GM12878 (cell line): Measurements from ENCODE around the gene TTLL6.

Experiments used
- BACH1 ChIP-seq: fragments of 450-650 bp; IDR thresholded peaks from 2 replicates; pipeline ENCODE4 v1.6.1; 2017; ENCODE audit warnings: mild to moderate bottlenecking, borderline replicate concordance
- BCLAF1 ChIP-seq: fragments of 450-650 bp; IDR thresholded peaks from 2 replicates; pipeline ENCODE4 v1.6.1; 2017; ENCODE audit warnings: antibody characterized with exemption, mild to moderate bottlenecking, moderate library complexity
- MLLT1 ChIP-seq: fragments of 450-650 bp; IDR thresholded peaks from 2 replicates; pipeline ENCODE4 v1.6.1; 2016; ENCODE audit warnings: mild to moderate bottlenecking
- NKRF ChIP-seq: fragments of 450-650 bp; conservative IDR thresholded peaks from 2 replicates; pipeline ENCODE4 v1.6.1; 2017; ENCODE audit warnings: mild to moderate bottlenecking, moderate library complexity
- RAD21 ChIP-seq: IDR thresholded peaks from 2 replicates; pipeline ENCODE4 v1.6.1; 2011; ENCODE audit warnings: mild to moderate bottlenecking, low read depth, low read length, moderate library complexity; ENCODE audit not compliant: insufficient read depth
- RCOR1 ChIP-seq: conservative IDR thresholded peaks from 2 replicates; pipeline ENCODE4 v1.6.1; 2012; ENCODE audit warnings: low read depth, low read length, improper control_type of control experiment

GRCh38 chr17:48792033-48792798, 24.8 kb downstream of the TTLL6 start:
- no peak for TF ChIP-seq BCLAF1
- TF ChIP-seq NKRF, result no peak
- no peak for TF ChIP-seq MLLT1
- no peak for TF ChIP-seq RAD21
- TF ChIP-seq RCOR1, result no peak
- no peak for TF ChIP-seq BACH1
